AG09319 (cell line): ENCODE results near the gene FRMD8.

Experiments used
- DNase-seq: peaks from one replicate; pipeline ENCODE4 v3.0.0-alpha.2; 2010; ENCODE audit warnings: low read depth; ENCODE audit errors: extremely low read depth
- TF ChIP-seq, protein P1 (sequence below): IDR thresholded peaks from 2 replicates; pipeline ENCODE4 v1.5.1; 2011; ENCODE audit warnings: low read depth, mild to moderate bottlenecking, inconsistent platforms, low read length, moderate library complexity

FRMD8 gene

DNA sequence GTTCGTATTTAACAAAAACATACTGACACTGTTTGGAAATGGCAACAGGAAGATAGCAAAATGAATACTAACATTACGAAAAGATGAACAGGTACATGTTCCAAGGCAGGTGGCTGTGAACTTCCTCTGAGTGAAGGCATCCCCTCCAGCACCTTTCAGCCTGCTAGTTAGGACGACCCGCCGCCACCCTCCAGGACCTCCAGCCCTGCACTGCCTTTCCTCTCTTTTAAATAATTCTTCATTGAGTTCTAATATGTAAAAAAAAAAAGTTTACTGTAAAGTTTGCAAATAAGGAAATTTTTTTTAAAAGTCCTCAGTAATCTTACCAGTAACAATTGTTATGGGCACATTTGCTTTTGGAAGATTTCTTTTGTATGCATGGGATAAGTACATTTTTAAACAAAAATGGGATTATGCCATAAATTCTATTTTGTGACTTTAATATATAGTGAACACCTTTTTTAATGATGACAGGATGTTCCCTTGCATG lies 42.2 kb downstream of the FRMD8 start:
- DNase-seq: no peak
- TF ChIP-seq, protein P1, sequence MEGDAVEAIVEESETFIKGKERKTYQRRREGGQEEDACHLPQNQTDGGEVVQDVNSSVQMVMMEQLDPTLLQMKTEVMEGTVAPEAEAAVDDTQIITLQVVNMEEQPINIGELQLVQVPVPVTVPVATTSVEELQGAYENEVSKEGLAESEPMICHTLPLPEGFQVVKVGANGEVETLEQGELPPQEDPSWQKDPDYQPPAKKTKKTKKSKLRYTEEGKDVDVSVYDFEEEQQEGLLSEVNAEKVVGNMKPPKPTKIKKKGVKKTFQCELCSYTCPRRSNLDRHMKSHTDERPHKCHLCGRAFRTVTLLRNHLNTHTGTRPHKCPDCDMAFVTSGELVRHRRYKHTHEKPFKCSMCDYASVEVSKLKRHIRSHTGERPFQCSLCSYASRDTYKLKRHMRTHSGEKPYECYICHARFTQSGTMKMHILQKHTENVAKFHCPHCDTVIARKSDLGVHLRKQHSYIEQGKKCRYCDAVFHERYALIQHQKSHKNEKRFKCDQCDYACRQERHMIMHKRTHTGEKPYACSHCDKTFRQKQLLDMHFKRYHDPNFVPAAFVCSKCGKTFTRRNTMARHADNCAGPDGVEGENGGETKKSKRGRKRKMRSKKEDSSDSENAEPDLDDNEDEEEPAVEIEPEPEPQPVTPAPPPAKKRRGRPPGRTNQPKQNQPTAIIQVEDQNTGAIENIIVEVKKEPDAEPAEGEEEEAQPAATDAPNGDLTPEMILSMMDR: no peak

DNA sequence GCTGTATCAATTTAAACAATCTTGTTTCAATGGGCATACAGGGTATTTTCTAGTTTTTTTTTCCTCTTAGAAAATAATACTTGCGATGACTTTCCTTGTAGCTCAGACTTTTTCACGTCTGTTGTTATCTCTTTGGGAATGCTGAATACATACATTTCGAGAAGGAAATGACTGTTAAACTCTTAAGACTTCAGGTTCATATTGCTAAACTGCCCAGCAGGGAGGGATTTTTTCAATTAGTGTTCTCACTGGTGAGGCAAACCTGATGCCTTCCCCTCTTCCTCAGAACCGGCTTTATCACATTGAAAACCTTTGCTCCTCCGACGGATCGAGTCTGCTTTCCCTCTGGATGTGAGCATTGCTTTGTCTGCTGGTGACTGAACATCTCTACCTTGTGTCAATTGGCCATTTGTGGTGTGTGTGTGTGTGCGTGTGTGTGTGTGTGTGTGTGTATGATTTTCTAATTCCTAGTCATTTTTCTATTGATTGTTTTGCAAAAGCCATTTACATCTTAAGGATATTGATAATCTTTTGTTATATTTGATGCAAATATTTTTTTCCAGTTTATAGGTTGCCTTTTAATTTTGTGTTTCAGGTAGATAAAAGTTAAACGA lies 42.7 kb downstream of the FRMD8 start:
- no peak for DNase-seq
- TF ChIP-seq, protein P1: no peak

DNA sequence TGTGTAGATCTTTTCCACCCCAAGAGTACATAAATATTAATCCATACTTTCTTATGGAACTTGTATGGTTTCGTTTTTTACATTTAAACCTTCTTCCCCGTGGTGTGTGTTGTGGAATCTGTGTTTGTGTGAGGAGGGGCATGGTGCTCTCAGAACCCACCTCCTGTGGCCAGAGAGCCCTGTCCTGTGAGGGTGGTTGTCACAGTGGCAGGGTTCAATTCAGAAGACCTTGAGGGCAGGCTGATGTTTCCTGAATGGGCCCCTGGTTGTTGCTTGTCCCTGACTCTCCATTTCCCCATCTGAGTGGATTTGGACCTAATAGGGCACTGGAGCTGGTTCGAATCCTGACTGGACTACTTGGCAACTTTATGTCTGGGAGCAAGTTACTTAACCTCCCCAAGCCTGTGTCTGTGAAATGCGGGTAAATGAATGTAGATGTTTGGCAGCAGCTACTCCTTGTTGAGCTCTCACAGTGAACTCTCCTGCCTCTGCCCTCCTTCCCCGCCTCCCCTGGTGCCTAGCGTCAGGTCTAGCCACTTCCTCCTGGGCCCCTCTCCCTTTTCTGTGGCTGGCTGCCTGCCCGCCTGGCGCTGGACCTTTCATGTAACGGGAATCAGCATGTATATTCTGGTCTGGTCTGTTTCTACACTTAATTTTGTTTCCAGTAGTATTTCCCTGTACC lies 43.4 kb downstream of the FRMD8 start:
- TF ChIP-seq, protein P1: no peak
- peak; percentile 79 for DNase-seq

DNA sequence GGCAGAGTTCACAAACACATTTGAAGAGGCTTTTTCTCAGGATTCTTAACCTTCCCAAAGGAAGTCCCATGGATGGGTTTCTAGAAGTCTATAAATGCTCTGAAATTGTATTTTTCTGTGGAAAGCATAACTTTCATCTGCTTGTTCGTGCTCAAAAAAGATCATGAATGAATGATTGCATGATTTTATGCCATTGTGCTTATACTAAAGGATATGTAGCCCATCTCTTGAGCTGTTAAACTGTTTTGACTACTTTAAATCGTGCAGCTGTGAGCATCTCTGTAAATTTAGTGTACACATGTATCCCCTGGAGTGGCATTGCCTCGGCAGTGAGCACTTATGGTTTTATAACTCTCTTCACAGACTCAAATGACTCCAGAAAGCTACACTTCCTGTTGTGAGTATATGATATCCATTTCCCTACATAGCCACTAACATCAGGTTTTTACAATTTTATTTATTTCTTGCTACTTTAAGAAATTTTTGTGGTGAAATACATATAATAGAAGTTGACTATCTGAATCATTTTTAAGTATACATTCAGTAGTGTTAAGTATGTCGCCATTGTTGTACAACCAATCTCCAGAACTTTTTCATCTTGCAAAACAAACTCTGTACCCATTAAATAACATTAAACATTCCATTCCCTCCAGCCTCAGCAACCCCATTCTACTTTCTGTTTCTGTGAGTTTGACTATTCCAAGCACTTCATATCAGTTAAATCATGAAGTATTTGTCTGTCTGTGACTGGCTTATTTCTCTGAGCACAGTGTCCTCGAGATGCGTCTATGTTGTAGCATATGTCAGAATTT lies 44.2 kb downstream of the FRMD8 start:
- DNase-seq: no peak
- TF ChIP-seq, protein P1: no peak

DNA sequence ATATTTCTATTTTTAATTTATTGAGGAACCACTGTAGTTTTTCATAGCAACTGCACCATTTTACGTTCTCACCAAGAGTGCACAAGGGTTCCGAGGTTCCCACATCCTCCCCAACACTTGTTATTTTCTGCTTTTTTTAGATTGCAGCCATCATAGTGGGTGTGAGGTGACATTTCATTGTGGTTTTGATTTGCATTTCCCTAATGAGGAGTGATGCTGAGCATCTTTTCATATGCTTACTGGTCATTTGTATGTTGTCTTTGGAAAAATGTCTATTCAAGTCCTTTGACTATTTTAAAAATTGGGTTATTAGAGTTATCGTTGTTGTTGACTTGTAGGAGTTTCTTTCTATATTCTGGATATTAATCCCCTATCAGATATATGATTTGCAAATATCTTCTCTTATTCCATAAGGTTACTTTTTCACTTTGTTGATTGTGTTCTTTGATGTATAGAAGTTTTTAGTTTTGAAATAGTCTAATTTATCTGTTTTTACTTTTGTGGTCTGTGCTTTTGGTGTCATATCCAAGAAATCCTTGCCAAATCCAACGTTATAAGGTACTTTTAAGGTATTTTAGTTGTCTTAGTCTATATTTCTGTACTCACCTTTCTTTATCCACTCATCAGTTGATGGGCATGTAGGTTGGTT lies 45.1 kb downstream of the FRMD8 start:
- TF ChIP-seq, protein P1: no peak
- DNase-seq: no peak

DNA sequence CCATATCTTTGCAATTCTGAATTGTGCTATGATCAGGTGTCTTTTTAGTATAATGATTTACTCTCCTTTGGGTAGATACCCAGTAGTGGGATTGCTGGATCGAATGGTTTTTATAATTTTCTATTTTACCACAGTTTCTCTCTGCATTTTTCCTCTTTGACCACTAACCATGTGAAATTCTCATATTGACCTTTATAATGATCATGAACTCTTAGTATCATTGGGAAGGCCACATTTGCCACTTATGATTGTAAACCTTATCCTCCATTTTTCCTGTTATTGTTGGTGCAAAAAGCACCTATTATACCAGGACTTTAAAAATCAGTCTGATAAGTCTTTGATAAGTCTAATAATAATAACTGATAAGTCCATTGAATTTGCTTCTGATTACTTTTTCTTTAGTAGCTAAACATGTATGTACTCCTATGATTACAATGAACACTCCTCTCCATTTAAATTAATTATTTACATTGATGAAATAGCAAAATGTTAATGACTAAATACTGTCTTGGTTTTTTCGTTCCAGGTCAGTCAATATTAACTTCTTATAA lies 45.7 kb downstream of the FRMD8 start:
- DNase-seq: no peak
- TF ChIP-seq, protein P1: no peak
